ENCODE data around the gene TMEM132C.

Gene TMEM132C

GRCh38 chr12:128629979-128630378 lies 363.0 kb downstream of the TMEM132C start:
- H3K4me3 ChIP-seq (ENCODE audit: severe bottlenecking) = no peak overlapping the region
- ATAC-seq (ENCODE audit: low read depth) = no peak
- no peaks in the 10 kb centered on the region for H3K9me3 ChIP-seq (ENCODE audit: severe bottlenecking)

GRCh38 chr12:128637642-128638606 lies 371.0 kb downstream of the TMEM132C start:
- TF ChIP-seq, protein P1, sequence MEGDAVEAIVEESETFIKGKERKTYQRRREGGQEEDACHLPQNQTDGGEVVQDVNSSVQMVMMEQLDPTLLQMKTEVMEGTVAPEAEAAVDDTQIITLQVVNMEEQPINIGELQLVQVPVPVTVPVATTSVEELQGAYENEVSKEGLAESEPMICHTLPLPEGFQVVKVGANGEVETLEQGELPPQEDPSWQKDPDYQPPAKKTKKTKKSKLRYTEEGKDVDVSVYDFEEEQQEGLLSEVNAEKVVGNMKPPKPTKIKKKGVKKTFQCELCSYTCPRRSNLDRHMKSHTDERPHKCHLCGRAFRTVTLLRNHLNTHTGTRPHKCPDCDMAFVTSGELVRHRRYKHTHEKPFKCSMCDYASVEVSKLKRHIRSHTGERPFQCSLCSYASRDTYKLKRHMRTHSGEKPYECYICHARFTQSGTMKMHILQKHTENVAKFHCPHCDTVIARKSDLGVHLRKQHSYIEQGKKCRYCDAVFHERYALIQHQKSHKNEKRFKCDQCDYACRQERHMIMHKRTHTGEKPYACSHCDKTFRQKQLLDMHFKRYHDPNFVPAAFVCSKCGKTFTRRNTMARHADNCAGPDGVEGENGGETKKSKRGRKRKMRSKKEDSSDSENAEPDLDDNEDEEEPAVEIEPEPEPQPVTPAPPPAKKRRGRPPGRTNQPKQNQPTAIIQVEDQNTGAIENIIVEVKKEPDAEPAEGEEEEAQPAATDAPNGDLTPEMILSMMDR (IDR thresholded peaks at IDR 0.05; ENCODE audit: poor library complexity, severe bottlenecking) = no peak
- Histone ChIP-seq H3K27ac (ENCODE audit: poor library complexity, severe bottlenecking) (no peak overlapping the region), H3K27me3 (ENCODE audit: insufficient read depth, poor library complexity, severe bottlenecking) (no peaks in the 10 kb centered on the region), H3K36me3 (ENCODE audit: low read depth) (no peaks in the 10 kb centered on the region), H3K4me3 (ENCODE audit: severe bottlenecking) (no peak overlapping the region), H3K4me1 (ENCODE audit: insufficient read depth, poor library complexity, severe bottlenecking) (no peaks in the 10 kb centered on the region), H3K9me3 (ENCODE audit: severe bottlenecking) (no peaks in the 10 kb centered on the region)
- ATAC-seq (ENCODE audit: low read depth) = no peak
- DNase-seq (ENCODE audit: low spot score) = no peak

More at GRCh38 chr12:128629979-128630378, 363.0 kb downstream of the TMEM132C start:
- no peak overlapping the region for H3K27ac ChIP-seq (ENCODE audit: poor library complexity, severe bottlenecking)
- TF ChIP-seq, protein P1 (IDR thresholded peaks at IDR 0.05; ENCODE audit: poor library complexity, severe bottlenecking) = no peak
- DNase-seq (ENCODE audit: low spot score) = no peak
- H3K27me3 ChIP-seq (ENCODE audit: insufficient read depth, poor library complexity, severe bottlenecking) = no peaks in the 10 kb centered on the region
- no peaks in the 10 kb centered on the region for H3K4me1 ChIP-seq (ENCODE audit: insufficient read depth, poor library complexity, severe bottlenecking)
- no peaks in the 10 kb centered on the region for H3K36me3 ChIP-seq (ENCODE audit: low read depth)

DNA sequence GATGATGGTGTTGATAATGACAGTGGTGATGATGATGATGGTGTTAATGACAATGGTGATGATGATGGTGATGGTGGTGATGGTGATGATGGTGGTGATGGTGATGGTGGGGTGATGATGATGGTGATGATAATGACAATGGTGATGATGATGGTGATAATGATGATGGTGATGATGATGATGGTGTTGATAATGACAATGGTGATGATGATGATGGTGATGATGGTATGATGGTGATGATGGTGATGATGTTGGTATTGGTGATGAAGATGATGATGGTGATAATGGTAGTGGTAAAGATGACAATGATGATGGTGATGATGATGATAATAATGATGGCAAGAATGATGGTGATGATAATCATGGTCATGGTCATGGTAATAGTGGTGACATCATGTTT lies 372.1 kb downstream of the TMEM132C start:
- Histone ChIP-seq H3K4me1 (ENCODE audit: insufficient read depth, poor library complexity, severe bottlenecking) (no peaks in the 10 kb centered on the region), H3K27me3 (ENCODE audit: insufficient read depth, poor library complexity, severe bottlenecking) (no peaks in the 10 kb centered on the region)
- TF ChIP-seq, protein P1 (IDR thresholded peaks at IDR 0.05; ENCODE audit: poor library complexity, severe bottlenecking) = no peak

GRCh38 chr12:128643155-128643554 lies 376.2 kb downstream of the TMEM132C start:
- Histone ChIP-seq H3K27me3 (ENCODE audit: insufficient read depth, poor library complexity, severe bottlenecking) (no peaks in the 10 kb centered on the region), H3K36me3 (ENCODE audit: low read depth) (no peaks in the 10 kb centered on the region), H3K9me3 (ENCODE audit: severe bottlenecking) (no peaks in the 10 kb centered on the region), H3K4me1 (ENCODE audit: insufficient read depth, poor library complexity, severe bottlenecking) (no peaks in the 10 kb centered on the region), H3K27ac (ENCODE audit: poor library complexity, severe bottlenecking) (no peak overlapping the region), H3K4me3 (ENCODE audit: severe bottlenecking) (no peak overlapping the region)
- DNase-seq (ENCODE audit: low spot score) = no peak
- TF ChIP-seq, protein P1 (IDR thresholded peaks at IDR 0.05; ENCODE audit: poor library complexity, severe bottlenecking) = no peak
- no peak for ATAC-seq (ENCODE audit: low read depth)

More for the DNA sequence above, 372.1 kb downstream of the TMEM132C start:
- Histone ChIP-seq H3K27ac (ENCODE audit: poor library complexity, severe bottlenecking) (no peak overlapping the region), H3K9me3 (ENCODE audit: severe bottlenecking) (no peaks in the 10 kb centered on the region), H3K4me3 (ENCODE audit: severe bottlenecking) (no peak overlapping the region), H3K36me3 (ENCODE audit: low read depth) (no peaks in the 10 kb centered on the region)
- DNase-seq (ENCODE audit: low spot score) = no peak
- no peak for ATAC-seq (ENCODE audit: low read depth)

Data from RWPE2 (cell line).